ENCODE measurements around the gene MYADML2.

The MYADML2 gene

GRCh38 chr17:81890447-81891302, 56.4 kb downstream of the MYADML2 start:
- peaks cover 12 to 13% of the 10 kb centered on the region in 2 donors for H3K4me1 ChIP-seq (ENCODE audit: control insufficient read depth in 2 of 2, insufficient read depth in 2 of 2, low read length in 2 of 2)
- peak overlapping the region; percentile 15 to 94 for H3K27ac ChIP-seq (ENCODE audit: low read depth in 2 of 2, low read length in 2 of 2)
- H3K36me3 ChIP-seq (ENCODE audit: control insufficient read depth in 2 of 2, insufficient read depth in 2 of 2, low read length in 2 of 2) = peaks cover 42 to 47% of the 10 kb centered on the region in 2 donors
- H3K4me3 ChIP-seq (ENCODE audit: low read length in 2 of 2) = peak overlapping the region; percentile 75 to 85
- H3K27me3 ChIP-seq (ENCODE audit: control insufficient read depth in 2 of 2, insufficient read depth in 2 of 2, low read length in 2 of 2) = no peaks in the 10 kb centered on the region
- H3K9me3 ChIP-seq (ENCODE audit: control insufficient read depth in 2 of 2, low read length in 2 of 2) = no peaks in the 10 kb centered on the region
- H3K9ac ChIP-seq (ENCODE audit: low read depth in 1 of 2, low read length in 2 of 2) = peak overlapping the region; percentile 71 to 83
